Astrocyte (in vitro differentiated cells and primary cell): Measurements from ENCODE around the gene CCDC117. TPM values are rescaled to one million over a fixed set of nuclear protein-coding genes. Genes with fewer than 3 reads are reported as not detected.

Experiments
- total RNA-seq: library from RNA; stranded (reverse); gene quantifications from 2 replicates; pipeline ENCODE4 v1.2.1, GENCODE V29; 2021

CCDC117 gene
- total RNA-seq, 1 donor from 2014 or later: 15.8 TPM

Other genes starting within 250 kb of the CCDC117 start
- gene TTC28, start 92.9 kb upstream of the CCDC117 start, total RNA-seq: 23.2 and 24.4 TPM in 2 replicates
- 5.7 and 7.5 TPM in 2 replicates for gene CHEK2, start 30.9 kb upstream of the CCDC117 start, total RNA-seq
- 10.4 and 10.7 TPM in 2 replicates for gene HSCB, start 30.7 kb upstream of the CCDC117 start, total RNA-seq
- 142 and 155 TPM in 2 replicates for gene XBP1, start 27.9 kb downstream of the CCDC117 start, total RNA-seq
- gene ZNRF3, start 110.9 kb downstream of the CCDC117 start, total RNA-seq: 5.8 and 5.9 TPM in 2 replicates